ENCODE measurements around the gene APBA2.
A peak's percentile ranks its signal among the peaks of the same experiment; 100 is the strongest.

APBA2 gene

GRCh38 chr15:28915041-28915810 lies 29.5 kb downstream of the APBA2 start:
- DNase-seq (ENCODE audit: low read depth in 2 of 2): no peak

GRCh38 chr15:28915935-28916334 lies 30.2 kb downstream of the APBA2 start:
- DNase-seq (ENCODE audit: low read depth in 2 of 2): no peak

- no peak for DNase-seq (ENCODE audit: low read depth in 2 of 2)
These were observed 32.0 kb downstream of the APBA2 start for GRCh38 chr15:28917791-28918140.

GRCh38 chr15:28918141-28918983 lies 32.6 kb downstream of the APBA2 start:
- no peak for DNase-seq (ENCODE audit: low read depth in 2 of 2)

GRCh38 chr15:28919201-28919635 lies 33.4 kb downstream of the APBA2 start:
- peak; percentile 25 to 30 for DNase-seq (ENCODE audit: low read depth in 2 of 2)

GRCh38 chr15:28919679-28920655 lies 34.2 kb downstream of the APBA2 start:
- no peak for DNase-seq (ENCODE audit: low read depth in 2 of 2)

GRCh38 chr15:28920781-28921331 lies 35.1 kb downstream of the APBA2 start:
- DNase-seq (ENCODE audit: low read depth in 2 of 2): no peak

GRCh38 chr15:28921336-28921735 lies 35.6 kb downstream of the APBA2 start:
- DNase-seq (ENCODE audit: low read depth in 2 of 2): no peak

- no peak for DNase-seq (ENCODE audit: low read depth in 2 of 2)
These were observed 36.3 kb downstream of the APBA2 start for GRCh38 chr15:28921919-28922706.

- no peak for DNase-seq (ENCODE audit: low read depth in 2 of 2)
These were observed 36.9 kb downstream of the APBA2 start for GRCh38 chr15:28922707-28923012.

GRCh38 chr15:28923726-28924280 lies 38.0 kb downstream of the APBA2 start:
- DNase-seq (ENCODE audit: low read depth in 2 of 2): no peak

GRCh38 chr15:28927043-28927442 lies 41.3 kb downstream of the APBA2 start:
- DNase-seq (ENCODE audit: low read depth in 2 of 2): no peak

GRCh38 chr15:28929200-28929599 lies 43.4 kb downstream of the APBA2 start:
- DNase-seq (ENCODE audit: low read depth in 2 of 2): no peak

GRCh38 chr15:28930011-28930410 lies 44.2 kb downstream of the APBA2 start:
- DNase-seq (ENCODE audit: low read depth in 2 of 2): no peak

GRCh38 chr15:28930476-28931291 lies 44.9 kb downstream of the APBA2 start:
- DNase-seq (ENCODE audit: low read depth in 2 of 2): no peak

GRCh38 chr15:28931828-28932227 lies 46.1 kb downstream of the APBA2 start:
- DNase-seq (ENCODE audit: low read depth in 2 of 2): no peak

- DNase-seq (ENCODE audit: low read depth in 2 of 2): no peak
These were observed 46.6 kb downstream of the APBA2 start for GRCh38 chr15:28932361-28932760.

GRCh38 chr15:28933710-28934445 lies 48.1 kb downstream of the APBA2 start:
- DNase-seq (ENCODE audit: low read depth in 2 of 2): no peak

GRCh38 chr15:28934645-28935044 lies 48.9 kb downstream of the APBA2 start:
- no peak for DNase-seq (ENCODE audit: low read depth in 2 of 2)

Measured in stimulated activated CD4-positive, alpha-beta T cell treated with anti-CD3 and anti-CD28 coated beads, Interleukin-15, amount 100 ng/mL, for 48 hours (primary cell).